ENCODE results near the gene PSMB5. TPM values are rescaled to one million over a fixed set of nuclear protein-coding genes. Genes with fewer than 3 reads are reported as not detected.

Gene PSMB5
- total and polyA plus RNA-seq, 4 donors, result 74.0 to 152 (median 95.4) TPM

DNA sequence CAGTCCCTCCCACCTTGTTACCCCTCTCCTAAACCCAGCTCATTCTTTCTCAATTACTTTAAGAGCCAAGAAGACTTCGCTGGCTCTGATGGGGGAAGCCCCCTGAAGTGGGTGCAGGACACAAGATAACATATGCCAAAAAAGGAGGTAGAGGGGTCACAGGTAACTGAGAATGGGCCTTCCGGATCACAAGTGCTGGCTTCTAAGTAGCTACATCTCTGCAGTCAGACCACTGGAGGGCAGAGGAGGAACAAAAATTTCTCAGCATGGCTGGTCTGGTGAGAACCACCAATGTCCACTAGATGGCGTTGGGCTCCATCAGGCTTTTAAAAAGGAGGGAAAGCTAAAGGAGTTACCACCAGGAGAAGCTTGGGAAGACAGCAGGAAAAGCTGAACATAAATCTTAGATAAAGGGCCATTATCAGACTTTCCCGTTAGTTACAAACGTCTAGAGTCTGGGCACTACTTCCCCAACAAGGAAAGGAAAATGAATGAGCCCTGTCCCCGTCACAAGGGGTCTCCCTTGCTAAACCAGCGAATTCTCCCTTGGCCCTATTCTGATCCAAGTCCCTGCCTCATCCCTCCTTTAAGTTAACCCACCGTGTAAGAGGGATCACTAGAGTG lies 34.2 kb upstream of the PSMB5 start:
- Histone ChIP-seq H3K9me3 (ENCODE audit: control insufficient read depth in 4 of 4, low read length in 3 of 4) (no peaks in the 10 kb centered on the region), H3K36me3 (ENCODE audit: control insufficient read depth in 4 of 4, insufficient read depth in 3 of 4, low read depth in 1 of 4, low read length in 3 of 4) (peaks cover 7 to 38% (median 31%) of the 10 kb centered on the region in 4 donors), H3K4me1 (ENCODE audit: control insufficient read depth in 4 of 4, insufficient read depth in 4 of 4, low read length in 3 of 4) (peaks cover 2 to 29% (median 20%) of the 10 kb centered on the region in 4 donors), H3K9ac (ENCODE audit: low read depth in 1 of 2, low read length in 2 of 2) (no peak overlapping the region), H3K27ac (ENCODE audit: low read depth in 1 of 2, low read length in 2 of 2) (no peak overlapping the region), H3K4me3 (ENCODE audit: low read depth in 1 of 3, low read length in 3 of 3) (no peak overlapping the region), H3K27me3 (ENCODE audit: control insufficient read depth in 4 of 4, insufficient read depth in 4 of 4, low read length in 3 of 4) (no peaks in the 10 kb centered on the region)
- TF ChIP-seq YY1 (IDR thresholded peaks at IDR 0.05) (peak; percentile 58), RAD21 (IDR thresholded peaks at IDR 0.05) (peak; percentile 94), RXRA (IDR thresholded peaks at IDR 0.05) (peak in 1 of 2 donors; percentile 22), EGR1 (IDR thresholded peaks at IDR 0.05; ENCODE audit: low read depth in 2 of 2) (no peak), CTCF (IDR thresholded peaks at IDR 0.05; ENCODE audit: low read depth, low read length, missing input control) (peak; percentile 100), GABPA (IDR thresholded peaks at IDR 0.05 in 1 of 2, conservative IDR thresholded peaks at IDR 0.05 in 1 of 2) (no peak), ATF3 (IDR thresholded peaks at IDR 0.05) (peak; percentile 45), FOXA1 (IDR thresholded peaks at IDR 0.05) (no peak), SP1 (IDR thresholded peaks at IDR 0.05) (peak; percentile 9)
- TF ChIP-seq, protein P1, sequence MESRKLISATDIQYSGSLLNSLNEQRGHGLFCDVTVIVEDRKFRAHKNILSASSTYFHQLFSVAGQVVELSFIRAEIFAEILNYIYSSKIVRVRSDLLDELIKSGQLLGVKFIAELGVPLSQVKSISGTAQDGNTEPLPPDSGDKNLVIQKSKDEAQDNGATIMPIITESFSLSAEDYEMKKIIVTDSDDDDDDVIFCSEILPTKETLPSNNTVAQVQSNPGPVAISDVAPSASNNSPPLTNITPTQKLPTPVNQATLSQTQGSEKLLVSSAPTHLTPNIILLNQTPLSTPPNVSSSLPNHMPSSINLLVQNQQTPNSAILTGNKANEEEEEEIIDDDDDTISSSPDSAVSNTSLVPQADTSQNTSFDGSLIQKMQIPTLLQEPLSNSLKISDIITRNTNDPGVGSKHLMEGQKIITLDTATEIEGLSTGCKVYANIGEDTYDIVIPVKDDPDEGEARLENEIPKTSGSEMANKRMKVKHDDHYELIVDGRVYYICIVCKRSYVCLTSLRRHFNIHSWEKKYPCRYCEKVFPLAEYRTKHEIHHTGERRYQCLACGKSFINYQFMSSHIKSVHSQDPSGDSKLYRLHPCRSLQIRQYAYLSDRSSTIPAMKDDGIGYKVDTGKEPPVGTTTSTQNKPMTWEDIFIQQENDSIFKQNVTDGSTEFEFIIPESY (IDR thresholded peaks at IDR 0.05), result no peak
- DNase-seq (ENCODE audit: low spot score), result peak; percentile 79
- 33% methylated on average over 8 of the region's 8 CpGs for WGBS

GRCh38 chr14:23067847-23068788 lies 33.4 kb upstream of the PSMB5 start:
- TF ChIP-seq, protein P1 (IDR thresholded peaks at IDR 0.05), result no peak
- TF ChIP-seq GABPA (IDR thresholded peaks at IDR 0.05 in 1 of 2, conservative IDR thresholded peaks at IDR 0.05 in 1 of 2) (no peak), FOXA1 (IDR thresholded peaks at IDR 0.05) (no peak), MAX (IDR thresholded peaks at IDR 0.05) (no peak), EGR1 (IDR thresholded peaks at IDR 0.05; ENCODE audit: low read depth in 2 of 2) (no peak), JUND (IDR thresholded peaks at IDR 0.05) (no peak), REST (IDR thresholded peaks at IDR 0.05) (no peak), YY1 (IDR thresholded peaks at IDR 0.05) (no peak), HNF4G (IDR thresholded peaks at IDR 0.05) (no peak), SP1 (IDR thresholded peaks at IDR 0.05) (no peak), RAD21 (IDR thresholded peaks at IDR 0.05) (no peak), RXRA (IDR thresholded peaks at IDR 0.05) (no peak), HNF4A (conservative IDR thresholded peaks at IDR 0.05) (no peak), TAF1 (conservative IDR thresholded peaks at IDR 0.05) (no peak), NR2F2 (IDR thresholded peaks at IDR 0.05) (no peak)
- 83% methylated on average over 14 of the region's 14 CpGs for WGBS
- no peak for DNase-seq (ENCODE audit: low spot score)
- no peak overlapping the region for H3K4me3 ChIP-seq (ENCODE audit: low read depth in 1 of 3, low read length in 3 of 3)
- H3K36me3 ChIP-seq (ENCODE audit: control insufficient read depth in 4 of 4, insufficient read depth in 3 of 4, low read depth in 1 of 4, low read length in 3 of 4), result peaks cover 11 to 46% (median 38%) of the 10 kb centered on the region in 4 donors
- no peak overlapping the region for H3K27ac ChIP-seq (ENCODE audit: low read depth in 1 of 2, low read length in 2 of 2)
- H3K9me3 ChIP-seq (ENCODE audit: control insufficient read depth in 4 of 4, low read length in 3 of 4), result no peaks in the 10 kb centered on the region
- no peaks in the 10 kb centered on the region for H3K27me3 ChIP-seq (ENCODE audit: control insufficient read depth in 4 of 4, insufficient read depth in 4 of 4, low read length in 3 of 4)
- H3K9ac ChIP-seq (ENCODE audit: low read depth in 1 of 2, low read length in 2 of 2), result no peak overlapping the region
- H3K4me1 ChIP-seq (ENCODE audit: control insufficient read depth in 4 of 4, insufficient read depth in 4 of 4, low read length in 3 of 4), result peaks cover 2 to 29% (median 20%) of the 10 kb centered on the region in 4 donors
